Endodermal cell (in vitro differentiated cells): ENCODE results near the gene EXD2. TPM values are rescaled to one million over a fixed set of nuclear protein-coding genes. Genes with fewer than 3 reads are reported as not detected.
"Not testable (repeated sequence)": the region's sequence is repeated elsewhere in the genome, so short reads cannot be mapped to it uniquely, and the experiment has no call there.

Experiments used
- DNase-seq: peaks from one replicate; pipeline ENCODE4 v3.0.0-alpha.2; 2017
- H3K27ac ChIP-seq: 2 replicates; pipeline ENCODE4 v1.5.1; 2013; ENCODE audit warnings: mild to moderate bottlenecking, low read depth, low read length, moderate library complexity
- H3K27me3 ChIP-seq: 2 replicates; pipeline ENCODE4 v1.6.1; 2013; ENCODE audit warnings: mild to moderate bottlenecking, low read length, moderate library complexity; ENCODE audit not compliant: insufficient read depth, control insufficient read depth, poor library complexity, severe bottlenecking
- H3K36me3 ChIP-seq: 2 replicates; pipeline ENCODE4 v1.7.0; 2013; ENCODE audit warnings: mild to moderate bottlenecking, low read length, moderate library complexity; ENCODE audit not compliant: control insufficient read depth, insufficient read depth
- H3K4me1 ChIP-seq: one replicate; pipeline ENCODE4 v1.7.0; 2013; ENCODE audit warnings: low read length; ENCODE audit not compliant: control insufficient read depth, insufficient read depth
- H3K4me3 ChIP-seq: 2 replicates; pipeline ENCODE4 v1.5.1; 2013; ENCODE audit warnings: mild to moderate bottlenecking, low read length, moderate library complexity
- H3K9ac ChIP-seq: 2 replicates; pipeline ENCODE4 v1.6.1; 2013; ENCODE audit warnings: mild to moderate bottlenecking, low read length, moderate library complexity; ENCODE audit not compliant: poor library complexity, severe bottlenecking; ENCODE audit errors: extremely low read depth
- H3K9me3 ChIP-seq: 2 replicates; pipeline ENCODE4 v1.6.1; 2013; ENCODE audit warnings: mild to moderate bottlenecking, low read length, moderate library complexity; ENCODE audit not compliant: control insufficient read depth
- H3K27ac Mint-ChIP-seq: 2 replicates; pipeline ENCODE4 v1.8.0; 2020; ENCODE audit warnings: mixed read lengths
- H3K27me3 Mint-ChIP-seq: 2 replicates; pipeline ENCODE4 v1.8.0; 2021; ENCODE audit warnings: mild to moderate bottlenecking, mixed read lengths; ENCODE audit not compliant: insufficient read depth
- H3K36me3 Mint-ChIP-seq: 2 replicates; pipeline ENCODE4 v1.8.0; 2020; ENCODE audit warnings: low read depth, mixed read lengths
- H3K4me1 Mint-ChIP-seq: 2 replicates; pipeline ENCODE4 v1.8.0; 2020; ENCODE audit warnings: mixed read lengths
- H3K4me3 Mint-ChIP-seq: 2 replicates; pipeline ENCODE4 v1.8.0; 2020; ENCODE audit warnings: mild to moderate bottlenecking, moderate library complexity, mixed read lengths
- H3K9me3 Mint-ChIP-seq: 2 replicates; pipeline ENCODE4 v1.8.0; 2020; ENCODE audit warnings: mild to moderate bottlenecking, mixed read lengths
- CTCF ChIP-seq: fragments of 200-600 bp; sonication (generic); conservative IDR thresholded peaks from 2 replicates; pipeline ENCODE4 v1.5.0; 2021; ENCODE audit warnings: antibody characterized with exemption, mild to moderate bottlenecking
- WGBS, 2 experiments: methylation state at CpG; one replicate each; pipeline versions ENCODE4 v1.1.5 to v1.1.7; 2013; ENCODE audit warnings: missing lambda C conversion rate in 2 of 2, mixed read lengths in 1 of 2; ENCODE audit not compliant: insufficient coverage in 1 of 2, insufficient read length in 1 of 2; 5-methylcytosine and 5-hydroxymethylcytosine counted together
- total RNA-seq, 2 donors: library from RNA; stranded (reverse); fragmentation: NEBNext Ultra II Directional in 1 of 2; extraction: Animal tissue kit (Norgen Biotek cat#: 25700) in 1 of 2; gene quantifications; 2 replicates in 1 of 2; 3 replicates in 1 of 2; pipeline ENCODE4 v1.2.1, GENCODE V29; 2021

Gene EXD2
- total RNA-seq, 2 donors from 2014 or later: 26.9 to 27.2 TPM

DNA sequence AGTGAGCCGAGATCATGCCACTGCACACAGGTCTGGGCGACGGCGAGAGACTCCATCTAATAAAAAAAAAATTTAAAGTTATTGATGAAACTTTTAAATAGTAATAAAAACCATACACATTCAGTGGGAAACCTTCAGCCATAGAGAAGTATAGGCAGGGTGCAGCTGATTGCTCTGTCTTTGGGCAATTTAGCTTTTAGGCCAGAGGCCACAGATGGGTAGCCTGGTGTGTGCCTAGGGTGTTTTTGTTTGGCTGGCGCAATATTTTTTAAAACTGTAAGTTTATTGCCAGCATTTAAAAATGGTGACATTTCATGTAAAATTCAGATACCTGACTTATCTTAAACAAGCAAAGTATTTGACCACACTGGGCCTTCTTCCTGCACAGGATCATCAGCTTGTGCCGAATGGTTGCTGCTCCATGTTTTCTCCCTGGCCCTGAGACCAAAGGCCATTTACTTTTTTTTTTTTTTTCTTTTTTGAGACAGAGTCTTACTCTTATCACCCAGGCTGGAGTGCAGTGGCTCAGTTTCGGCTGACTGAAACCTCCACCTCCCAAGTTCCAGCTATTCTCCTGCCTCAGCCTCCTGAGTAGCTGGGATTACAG, 16.2 kb downstream of the EXD2 start:
- no peak for DNase-seq
- Mint-ChIP-seq H3K27ac (no peak overlapping the region), H3K27me3 (no peaks in the 10 kb centered on the region), H3K9me3 (no peaks in the 10 kb centered on the region), H3K4me3 (no peak overlapping the region), H3K4me1 (peaks cover 34% of the 10 kb centered on the region), H3K36me3 (peaks cover 28% of the 10 kb centered on the region)
- Histone ChIP-seq H3K4me1 (peaks cover 4% of the 10 kb centered on the region), H3K27ac (no peak overlapping the region), H3K27me3 (no peaks in the 10 kb centered on the region), H3K9me3 (no peaks in the 10 kb centered on the region), H3K4me3 (no peak overlapping the region), H3K36me3 (peaks cover 25% of the 10 kb centered on the region), H3K9ac (no peak overlapping the region)
- TF ChIP-seq CTCF: no peak
- WGBS, 2 experiments: 97 to 100% methylated on average over 2 to 4 of the region's 7 CpGs

DNA sequence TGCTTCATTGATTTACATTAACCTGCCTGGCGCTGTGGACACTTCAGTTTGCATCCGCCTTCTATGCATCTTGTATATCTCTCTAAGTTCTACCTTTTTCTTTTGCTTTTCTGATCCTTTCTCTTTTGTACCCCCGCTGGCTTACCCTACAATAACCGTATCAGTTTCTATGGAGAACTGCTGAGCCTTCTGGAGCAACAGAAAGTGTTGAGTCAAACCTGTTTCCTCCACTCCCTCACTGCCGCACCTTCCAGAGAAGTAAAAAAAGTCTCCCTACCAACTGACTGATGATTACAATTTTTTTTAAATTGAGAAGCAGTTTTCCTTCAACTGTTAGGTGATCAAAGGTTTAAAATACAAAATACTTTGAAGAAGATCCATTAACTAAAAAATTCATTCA, 17.4 kb downstream of the EXD2 start:
- H3K27ac Mint-ChIP-seq: no peak overlapping the region
- no peaks in the 10 kb centered on the region for H3K9me3 Mint-ChIP-seq

GRCh38 chr14:69214393-69214792, 23.1 kb downstream of the EXD2 start:
- Histone ChIP-seq H3K9ac (no peak overlapping the region), H3K4me1 (peaks cover 2% of the 10 kb centered on the region), H3K9me3 (no peaks in the 10 kb centered on the region), H3K36me3 (peaks cover 40% of the 10 kb centered on the region), H3K27ac (no peak overlapping the region), H3K27me3 (no peaks in the 10 kb centered on the region), H3K4me3 (no peak overlapping the region)
- Mint-ChIP-seq H3K36me3 (peaks cover 69% of the 10 kb centered on the region), H3K4me1 (peaks cover 7% of the 10 kb centered on the region), H3K4me3 (no peak overlapping the region), H3K27ac (no peak overlapping the region), H3K27me3 (no peaks in the 10 kb centered on the region), H3K9me3 (peaks cover 7% of the 10 kb centered on the region)
- TF ChIP-seq CTCF: no peak
- DNase-seq: no peak
- WGBS, 2 experiments: 92 to 96% methylated on average over 2 of the region's 2 CpGs

More for the DNA sequence above, 17.4 kb downstream of the EXD2 start:
- no peak for TF ChIP-seq CTCF
- no peak overlapping the region for H3K27ac ChIP-seq
- WGBS, 2 experiments: 84 to 91% methylated on average over 4 to 5 of the region's 5 CpGs
- H3K4me3 Mint-ChIP-seq: no peak overlapping the region
- peaks cover 36% of the 10 kb centered on the region for H3K36me3 Mint-ChIP-seq
- H3K27me3 Mint-ChIP-seq: no peaks in the 10 kb centered on the region
- H3K27me3 ChIP-seq: no peaks in the 10 kb centered on the region
- H3K9ac ChIP-seq: no peak overlapping the region
- H3K36me3 ChIP-seq: peaks cover 36% of the 10 kb centered on the region
- H3K4me1 ChIP-seq: peaks cover 4% of the 10 kb centered on the region
- no peak overlapping the region for H3K4me3 ChIP-seq
- H3K4me1 Mint-ChIP-seq: peaks cover 29% of the 10 kb centered on the region
- DNase-seq: no peak
- H3K9me3 ChIP-seq: no peaks in the 10 kb centered on the region

DNA sequence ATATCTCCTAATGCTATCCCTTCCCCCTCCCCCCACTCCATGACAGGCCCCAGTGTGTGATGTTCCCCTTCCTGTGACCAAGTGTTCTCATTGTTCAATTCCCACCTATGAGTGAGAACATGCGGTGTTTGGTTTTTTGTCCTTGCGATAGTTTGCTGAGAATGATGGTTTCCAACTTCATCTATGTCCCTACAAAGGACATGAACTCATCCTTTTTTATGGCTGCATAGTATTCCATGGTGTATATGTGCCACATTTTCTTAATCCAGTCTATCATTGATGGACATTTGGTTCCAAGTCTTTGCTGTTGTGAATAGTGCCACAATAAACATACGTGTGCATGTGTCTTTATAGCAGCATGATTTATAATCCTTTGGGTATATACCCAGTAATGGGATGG, 26.4 kb downstream of the EXD2 start:
- WGBS, 2 experiments: 88% methylated on average over 1 of the region's 3 CpGs; no CpG with 5 or more reads in 1 of the 2 experiments
- peaks cover 16% of the 10 kb centered on the region for H3K36me3 ChIP-seq
- H3K4me1 Mint-ChIP-seq, H3K4me3 Mint-ChIP-seq, H3K4me1 ChIP-seq, DNase-seq, H3K9me3 Mint-ChIP-seq, H3K27ac ChIP-seq, H3K4me3 ChIP-seq, H3K9ac ChIP-seq, H3K9me3 ChIP-seq, H3K27me3 Mint-ChIP-seq, H3K27me3 ChIP-seq, H3K27ac Mint-ChIP-seq: not testable (repeated sequence)
- H3K36me3 Mint-ChIP-seq: peaks cover 53% of the 10 kb centered on the region
